ENCODE results near the gene XPNPEP1.

XPNPEP1 gene

GRCh38 chr10:109947111-109947920, 24.0 kb upstream of the XPNPEP1 start:
- FAIRE-seq = no peak

GRCh38 chr10:109946680-109947079, 23.4 kb upstream of the XPNPEP1 start:
- FAIRE-seq = no peak

- FAIRE-seq = no peak
These were observed 22.3 kb upstream of the XPNPEP1 start for GRCh38 chr10:109945473-109946177.

GRCh38 chr10:109944613-109945012, 21.3 kb upstream of the XPNPEP1 start:
- FAIRE-seq = no peak

- no peak for FAIRE-seq
These were observed 18.0 kb upstream of the XPNPEP1 start for GRCh38 chr10:109941236-109941862.

GRCh38 chr10:109940553-109940952, 17.2 kb upstream of the XPNPEP1 start:
- no peak for FAIRE-seq

GRCh38 chr10:109940117-109940516, 16.8 kb upstream of the XPNPEP1 start:
- FAIRE-seq = no peak

- no peak for FAIRE-seq
These were observed 16.1 kb upstream of the XPNPEP1 start for GRCh38 chr10:109939315-109939961.

GRCh38 chr10:109937460-109938065, 14.3 kb upstream of the XPNPEP1 start:
- FAIRE-seq = no peak

GRCh38 chr10:109934958-109935793, 11.9 kb upstream of the XPNPEP1 start:
- no peak for FAIRE-seq

GRCh38 chr10:109933984-109934565, 10.8 kb upstream of the XPNPEP1 start:
- FAIRE-seq = no peak

- FAIRE-seq = no peak
These were observed 9.7 kb upstream of the XPNPEP1 start for GRCh38 chr10:109932968-109933367.

GRCh38 chr10:109932391-109932790, 9.1 kb upstream of the XPNPEP1 start:
- no peak for FAIRE-seq

GRCh38 chr10:109931163-109931562, 7.9 kb upstream of the XPNPEP1 start:
- no peak for FAIRE-seq

GRCh38 chr10:109929501-109930219, 6.3 kb upstream of the XPNPEP1 start:
- FAIRE-seq = no peak

GRCh38 chr10:109928475-109928891, 5.2 kb upstream of the XPNPEP1 start:
- no peak for FAIRE-seq

- FAIRE-seq = no peak
These were observed 3.5 kb upstream of the XPNPEP1 start for GRCh38 chr10:109926825-109927224.

- FAIRE-seq = no peak
These were observed 2.9 kb upstream of the XPNPEP1 start for GRCh38 chr10:109926061-109926745.

- FAIRE-seq = no peak
These were observed 1.8 kb upstream of the XPNPEP1 start for GRCh38 chr10:109924967-109925620.

GRCh38 chr10:109924087-109924486, 776 bp upstream of the XPNPEP1 start:
- FAIRE-seq = no peak

All from A204.1 (cell line).